Natural killer cell (primary cell): ENCODE measurements around the gene ANKRD11. TPM values are rescaled to one million over a fixed set of nuclear protein-coding genes. Genes with fewer than 3 reads are reported as not detected.

Source experiments
- ATAC-seq, 3 donors: fragments of 150-1000 bp in 2 of 3; fragments of 200-7000 bp in 1 of 3; cut with Tn5 transposase; 1 replicate in 1 of 3; 2 replicates in 2 of 3; pipeline ENCODE4 v1.10.0; 2021; ENCODE audit warnings: mild to moderate bottlenecking in 2 of 3, moderate library complexity in 2 of 3
- DNase-seq, 2 donors: peaks; one replicate each; pipeline versions ENCODE4 v3.0.0 to v3.0.0-alpha.2; 2013 to 2021; ENCODE audit warnings: mixed read lengths in 1 of 2
- H3K27ac ChIP-seq: one replicate; pipeline ENCODE4 v1.5.1; 2013; ENCODE audit warnings: mild to moderate bottlenecking, low read length
- H3K27me3 ChIP-seq: one replicate; pipeline ENCODE4 v1.6.1; 2013; ENCODE audit warnings: low read length; ENCODE audit not compliant: control insufficient read depth, insufficient read depth
- H3K36me3 ChIP-seq: one replicate; pipeline ENCODE4 v1.6.1; 2013; ENCODE audit warnings: low read length; ENCODE audit not compliant: control insufficient read depth, insufficient read depth
- H3K4me1 ChIP-seq: one replicate; pipeline ENCODE4 v1.6.1; 2013; ENCODE audit warnings: low read length; ENCODE audit not compliant: control insufficient read depth, insufficient read depth
- H3K4me3 ChIP-seq: one replicate; pipeline ENCODE4 v1.5.1; 2013; ENCODE audit warnings: low read length
- H3K9me3 ChIP-seq: one replicate; pipeline ENCODE4 v1.6.1; 2013; ENCODE audit warnings: low read length; ENCODE audit not compliant: control insufficient read depth, insufficient read depth
- H3K27ac Mint-ChIP-seq, 2 donors: one replicate each; pipeline ENCODE4 v1.8.0; 2022; ENCODE audit warnings: mild to moderate bottlenecking in 2 of 2, mixed read lengths in 2 of 2, moderate library complexity in 1 of 2
- H3K27me3 Mint-ChIP-seq, 2 donors: one replicate each; pipeline ENCODE4 v1.8.0; 2022; ENCODE audit warnings: low read depth in 2 of 2, mixed read lengths in 2 of 2
- H3K36me3 Mint-ChIP-seq: one replicate; pipeline ENCODE4 v1.8.0; 2022; ENCODE audit warnings: mixed read lengths
- H3K4me1 Mint-ChIP-seq, 2 donors: one replicate each; pipeline ENCODE4 v1.8.0; 2022; ENCODE audit warnings: mixed read lengths in 2 of 2
- H3K4me3 Mint-ChIP-seq: one replicate; pipeline ENCODE4 v1.8.0; 2022; ENCODE audit warnings: mild to moderate bottlenecking, moderate library complexity, mixed read lengths
- H3K9me3 Mint-ChIP-seq, 2 donors: one replicate each; pipeline ENCODE4 v1.8.0; 2022; ENCODE audit warnings: mixed read lengths in 2 of 2
- WGBS: methylation state at CpG from one replicate; pipeline ENCODE4 v1.1.7; 2013; ENCODE audit warnings: missing lambda C conversion rate; ENCODE audit not compliant: insufficient coverage; 5-methylcytosine and 5-hydroxymethylcytosine counted together
- intact Hi-C: fragments of 100-400 bp; cut with micrococcal nuclease; formaldehyde crosslinking; loops from one replicate; pipeline ENCODE4 v1.14.2; 2022
- total RNA-seq, 4 donors: library from RNA; stranded (reverse); fragments of 120-200 nt in 1 of 4; gene quantifications; one replicate each; pipeline versions ENCODE4 v1.2.3 to v1.2.4, GENCODE V29; 2013 to 2022
- TF ChIP-seq, protein P1 (sequence below): fragments of 200-600 bp; IDR thresholded peaks from one replicate; pipeline ENCODE4 v1.8.0; 2022; ENCODE audit warnings: antibody characterized with exemption

Gene ANKRD11
- total RNA-seq, 3 donors from 2014 or later (not counting 1 experiment from before 2014, with no cell fraction given) = 230 to 299 (median 287) TPM

DNA sequence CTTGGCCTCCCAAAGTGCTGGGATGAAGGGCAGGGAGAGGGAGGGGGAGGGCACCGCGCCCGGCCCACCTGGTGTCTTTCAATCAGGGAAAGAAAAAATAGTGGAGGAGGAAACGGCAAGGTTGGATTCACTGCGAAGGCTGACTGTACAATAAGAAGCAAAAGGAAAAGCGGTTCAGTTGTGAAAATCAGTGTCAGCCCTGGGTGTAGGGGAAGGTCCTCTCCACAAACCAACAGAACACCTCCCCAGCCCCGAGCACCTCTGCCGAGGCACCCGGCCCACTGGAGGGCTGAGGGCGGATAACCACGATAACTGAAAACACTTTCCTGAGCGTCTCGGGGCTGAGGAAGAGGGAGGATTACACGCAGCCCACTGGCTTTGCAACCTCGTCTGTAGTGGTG lies 16.4 kb upstream of the ANKRD11 start:
- peak overlapping the region; percentile 68 to 87 for H3K27ac Mint-ChIP-seq
- 38% methylated on average over 13 of the region's 15 CpGs for WGBS
- Histone ChIP-seq H3K36me3 (peaks cover 13% of the 10 kb centered on the region), H3K4me1 (peaks cover 44% of the 10 kb centered on the region), H3K27me3 (no peaks in the 10 kb centered on the region), H3K9me3 (no peaks in the 10 kb centered on the region), H3K27ac (peak overlapping the region; percentile 91), H3K4me3 (no peak overlapping the region)
- intact Hi-C loops = loop anchor here (5.0 kb wide), 1 partner anchor 189 kb away; no protein-coding TSS in a partner anchor
- peak; percentile 11 to 24 (median 19) for ATAC-seq
- peak overlapping the region; percentile 82 for H3K4me3 Mint-ChIP-seq
- TF ChIP-seq, protein P1, sequence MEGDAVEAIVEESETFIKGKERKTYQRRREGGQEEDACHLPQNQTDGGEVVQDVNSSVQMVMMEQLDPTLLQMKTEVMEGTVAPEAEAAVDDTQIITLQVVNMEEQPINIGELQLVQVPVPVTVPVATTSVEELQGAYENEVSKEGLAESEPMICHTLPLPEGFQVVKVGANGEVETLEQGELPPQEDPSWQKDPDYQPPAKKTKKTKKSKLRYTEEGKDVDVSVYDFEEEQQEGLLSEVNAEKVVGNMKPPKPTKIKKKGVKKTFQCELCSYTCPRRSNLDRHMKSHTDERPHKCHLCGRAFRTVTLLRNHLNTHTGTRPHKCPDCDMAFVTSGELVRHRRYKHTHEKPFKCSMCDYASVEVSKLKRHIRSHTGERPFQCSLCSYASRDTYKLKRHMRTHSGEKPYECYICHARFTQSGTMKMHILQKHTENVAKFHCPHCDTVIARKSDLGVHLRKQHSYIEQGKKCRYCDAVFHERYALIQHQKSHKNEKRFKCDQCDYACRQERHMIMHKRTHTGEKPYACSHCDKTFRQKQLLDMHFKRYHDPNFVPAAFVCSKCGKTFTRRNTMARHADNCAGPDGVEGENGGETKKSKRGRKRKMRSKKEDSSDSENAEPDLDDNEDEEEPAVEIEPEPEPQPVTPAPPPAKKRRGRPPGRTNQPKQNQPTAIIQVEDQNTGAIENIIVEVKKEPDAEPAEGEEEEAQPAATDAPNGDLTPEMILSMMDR = no peak
- H3K4me1 Mint-ChIP-seq = peaks cover 26 to 28% of the 10 kb centered on the region in 2 donors
- no peaks in the 10 kb centered on the region for H3K36me3 Mint-ChIP-seq
- H3K9me3 Mint-ChIP-seq = no peaks in the 10 kb centered on the region
- peak; percentile 46 to 69 for DNase-seq
- H3K27me3 Mint-ChIP-seq = no peaks in the 10 kb centered on the region

DNA sequence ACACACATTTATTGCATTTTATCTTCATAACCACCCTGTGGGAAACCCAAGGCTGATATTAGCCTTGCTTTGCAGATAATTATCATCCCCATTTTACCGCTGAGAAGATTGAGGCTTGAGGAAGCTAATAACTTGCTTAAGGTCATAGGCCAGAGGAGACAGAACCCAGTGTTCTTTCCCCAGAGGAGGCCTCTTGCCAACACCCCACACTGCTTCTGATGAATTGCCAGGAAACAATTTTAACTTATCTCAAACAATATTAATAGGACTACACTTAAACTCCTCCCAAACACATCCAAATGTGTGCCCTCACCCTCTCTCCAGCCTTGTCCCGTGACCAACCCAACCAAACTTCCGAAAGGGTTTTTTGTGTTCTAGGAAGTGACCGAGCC lies 15.7 kb upstream of the ANKRD11 start:
- Histone ChIP-seq H3K27ac (peak overlapping the region; percentile 69), H3K9me3 (no peaks in the 10 kb centered on the region), H3K4me3 (no peak overlapping the region), H3K36me3 (peaks cover 8% of the 10 kb centered on the region), H3K27me3 (no peaks in the 10 kb centered on the region), H3K4me1 (peaks cover 44% of the 10 kb centered on the region)
- Mint-ChIP-seq H3K27ac (peak overlapping the region; percentile 68 to 87), H3K9me3 (no peaks in the 10 kb centered on the region), H3K4me1 (peaks cover 26 to 28% of the 10 kb centered on the region in 2 donors), H3K36me3 (no peaks in the 10 kb centered on the region), H3K4me3 (peak overlapping the region; percentile 77), H3K27me3 (no peaks in the 10 kb centered on the region)
- WGBS = 95% methylated on average over 4 of the region's 4 CpGs
- intact Hi-C loops = loop anchor here (5.0 kb wide), 1 partner anchor 189 kb away; no protein-coding TSS in a partner anchor
- TF ChIP-seq, protein P1 = no peak
- no peak for DNase-seq
- ATAC-seq = no peak

DNA sequence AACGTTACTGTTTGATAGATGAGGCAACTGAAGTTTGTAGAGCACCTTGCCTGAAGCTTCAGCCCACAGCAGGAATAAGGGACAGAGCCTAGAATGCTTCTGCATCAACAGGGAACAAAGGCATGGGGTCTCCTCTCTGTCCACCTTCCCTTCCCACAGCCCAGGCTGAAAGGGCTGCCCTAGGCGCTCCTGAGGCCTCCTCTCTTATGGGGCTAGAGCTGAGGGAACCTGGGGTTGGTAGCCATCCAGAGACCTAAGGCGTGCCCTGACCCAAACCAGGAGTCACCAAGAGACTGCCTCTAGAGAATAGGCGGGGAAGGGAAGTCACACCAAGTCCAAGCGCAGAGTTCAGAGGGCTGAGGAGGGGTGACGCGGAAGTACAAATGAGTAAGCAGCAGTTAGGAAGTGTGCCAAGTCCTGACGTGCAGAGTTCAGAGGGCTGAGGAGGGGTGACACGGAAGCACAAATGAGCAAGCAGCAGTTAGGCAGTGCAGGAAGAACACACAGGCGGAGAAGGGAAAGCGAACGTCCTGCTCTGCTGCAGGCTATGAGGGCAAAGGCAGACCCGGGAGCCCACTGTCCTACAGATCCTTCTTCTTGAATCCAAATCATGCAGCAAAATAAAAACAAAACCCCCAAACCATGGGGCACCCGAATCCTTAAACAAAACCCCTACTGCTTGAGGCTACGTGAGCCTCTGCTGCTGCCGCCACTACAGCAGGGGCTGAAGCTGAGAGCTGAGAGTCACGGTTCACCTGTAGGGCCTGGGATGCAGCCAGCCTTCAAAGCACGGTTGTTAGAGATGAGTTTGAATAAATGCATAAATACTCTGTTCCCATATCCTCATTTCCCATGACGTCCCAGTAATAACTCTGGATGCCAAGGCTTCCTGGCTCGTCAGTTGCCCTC lies 15.1 kb upstream of the ANKRD11 start:
- ATAC-seq (peak; percentile 64 to 80 (median 72)), DNase-seq (peak; percentile 76 to 98)
- H3K27me3 Mint-ChIP-seq = no peaks in the 10 kb centered on the region
- H3K4me3 ChIP-seq = peak overlapping the region; percentile 9
- H3K9me3 ChIP-seq = no peaks in the 10 kb centered on the region
- H3K4me1 Mint-ChIP-seq = peaks cover 26 to 28% of the 10 kb centered on the region in 2 donors
- TF ChIP-seq, protein P1 = no peak
- H3K27me3 ChIP-seq = no peaks in the 10 kb centered on the region
- H3K9me3 Mint-ChIP-seq = no peaks in the 10 kb centered on the region
- peaks cover 1% of the 10 kb centered on the region for H3K36me3 ChIP-seq
- peak overlapping the region; percentile 77 for H3K4me3 Mint-ChIP-seq
- peaks cover 44% of the 10 kb centered on the region for H3K4me1 ChIP-seq
- WGBS = 26% methylated on average over 19 of the region's 20 CpGs
- intact Hi-C loops = loop anchor here (1.0 to 5.0 kb wide), 2 partner anchors 15 to 188 kb away; partner anchors contain the start of gene ANKRD11
- peak overlapping the region; percentile 68 to 87 for H3K27ac Mint-ChIP-seq
- peak overlapping the region; percentile 69 for H3K27ac ChIP-seq
- no peaks in the 10 kb centered on the region for H3K36me3 Mint-ChIP-seq
